H1 (cell line): ENCODE results near the gene SCYL1.

ENCODE experiments used
- HDAC2 ChIP-seq, 2 experiments: fragments of 300-600 bp in 1 of 2; sonication (generic) in 1 of 2; IDR thresholded peaks; 2 replicates each; pipeline ENCODE4 v1.6.1; 2011 to 2012; ENCODE audit warnings: low read depth in 2 of 2, low read length in 2 of 2, mild to moderate bottlenecking in 2 of 2, moderate library complexity in 2 of 2, borderline replicate concordance in 1 of 2, inconsistent platforms in 1 of 2
- POLR2AphosphoS5 ChIP-seq: IDR thresholded peaks from 2 replicates; pipeline ENCODE4 v1.6.1; 2011; ENCODE audit warnings: low read depth, low read length
- SUZ12 ChIP-seq: fragments of 200-600 bp; sonication (generic); IDR thresholded peaks from 2 replicates; pipeline ENCODE4 v1.6.1; 2012; ENCODE audit warnings: mild to moderate bottlenecking, inconsistent platforms, low read length, moderate library complexity, mixed read lengths
- TAF1 ChIP-seq: IDR thresholded peaks from 2 replicates; pipeline ENCODE4 v1.6.1; 2011; ENCODE audit warnings: mild to moderate bottlenecking, low read depth, low read length
- TF ChIP-seq, protein P1 (sequence below), 3 experiments: IDR thresholded peaks; 1 replicate in 2 of 3; 2 replicates in 1 of 3; pipeline versions ENCODE4 v1.5.1 to v1.6.1; 2011; ENCODE audit warnings: low read length in 3 of 3, mild to moderate bottlenecking in 3 of 3, inconsistent platforms in 2 of 3, low read depth in 1 of 3, moderate library complexity in 1 of 3; ENCODE audit not compliant: insufficient read depth in 1 of 3; ENCODE audit errors: control extremely low read depth in 1 of 3

GRCh38 chr11:65502555-65503367, 22.1 kb upstream of the SCYL1 start:
- TF ChIP-seq, protein P1, sequence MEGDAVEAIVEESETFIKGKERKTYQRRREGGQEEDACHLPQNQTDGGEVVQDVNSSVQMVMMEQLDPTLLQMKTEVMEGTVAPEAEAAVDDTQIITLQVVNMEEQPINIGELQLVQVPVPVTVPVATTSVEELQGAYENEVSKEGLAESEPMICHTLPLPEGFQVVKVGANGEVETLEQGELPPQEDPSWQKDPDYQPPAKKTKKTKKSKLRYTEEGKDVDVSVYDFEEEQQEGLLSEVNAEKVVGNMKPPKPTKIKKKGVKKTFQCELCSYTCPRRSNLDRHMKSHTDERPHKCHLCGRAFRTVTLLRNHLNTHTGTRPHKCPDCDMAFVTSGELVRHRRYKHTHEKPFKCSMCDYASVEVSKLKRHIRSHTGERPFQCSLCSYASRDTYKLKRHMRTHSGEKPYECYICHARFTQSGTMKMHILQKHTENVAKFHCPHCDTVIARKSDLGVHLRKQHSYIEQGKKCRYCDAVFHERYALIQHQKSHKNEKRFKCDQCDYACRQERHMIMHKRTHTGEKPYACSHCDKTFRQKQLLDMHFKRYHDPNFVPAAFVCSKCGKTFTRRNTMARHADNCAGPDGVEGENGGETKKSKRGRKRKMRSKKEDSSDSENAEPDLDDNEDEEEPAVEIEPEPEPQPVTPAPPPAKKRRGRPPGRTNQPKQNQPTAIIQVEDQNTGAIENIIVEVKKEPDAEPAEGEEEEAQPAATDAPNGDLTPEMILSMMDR (IDR thresholded peaks at IDR 0.05; ENCODE audit: control extremely low read depth in 1 of 3, insufficient read depth in 1 of 3, low read depth in 1 of 3, low read length in 3 of 3) = no peak
- TF ChIP-seq TAF1 (no peak), SUZ12 (no peak), HDAC2 (IDR thresholded peaks at IDR 0.05; ENCODE audit: borderline replicate concordance in 1 of 2, low read depth in 2 of 2, low read length in 2 of 2) (no peak), POLR2AphosphoS5 (peak; percentile 98)
